HUDEP-2 (cell line): Measurements from ENCODE around the gene KRTAP5-6.

Experiments
- DNase-seq, 76 experiments: peaks; one replicate each; lab custom pipeline; 2025; ENCODE audit not compliant: unreplicated experiment in 76 of 76; lab: John Stamatoyannopoulos, UW

KRTAP5-6 gene

DNA sequence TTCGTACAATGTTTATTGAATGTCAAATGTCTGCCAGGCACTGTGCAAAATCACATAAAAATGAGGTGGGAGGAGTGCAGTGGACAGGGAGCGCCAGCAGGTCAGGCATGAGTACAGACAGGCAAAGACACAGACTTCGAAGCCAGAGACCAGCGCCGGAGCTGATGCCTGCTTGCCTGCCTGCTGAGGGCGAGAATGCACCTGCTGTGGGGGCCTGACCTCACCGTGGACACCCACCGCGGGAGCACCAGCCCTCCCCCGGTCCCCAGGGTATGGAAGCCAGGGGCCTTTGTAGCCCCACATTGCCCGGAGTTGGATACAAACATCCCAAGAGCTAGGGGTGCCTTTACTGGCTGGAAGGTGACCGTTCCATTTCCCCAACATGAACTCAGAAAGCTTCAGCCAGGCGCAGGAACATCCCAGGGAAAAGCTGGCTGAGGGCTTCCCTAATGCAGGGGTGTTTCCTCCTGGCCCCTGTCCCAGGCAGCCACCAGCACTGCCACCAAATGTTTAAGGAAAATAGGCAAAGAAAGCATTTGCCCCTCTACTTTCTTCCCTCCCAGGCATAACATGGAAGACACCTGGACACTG lies 35.5 kb downstream of the KRTAP5-6 start:
- DNase-seq = no peak

- no peak for DNase-seq
Observed at GRCh38 chr11:1733009-1733715, 36.2 kb downstream of the KRTAP5-6 start.

DNA sequence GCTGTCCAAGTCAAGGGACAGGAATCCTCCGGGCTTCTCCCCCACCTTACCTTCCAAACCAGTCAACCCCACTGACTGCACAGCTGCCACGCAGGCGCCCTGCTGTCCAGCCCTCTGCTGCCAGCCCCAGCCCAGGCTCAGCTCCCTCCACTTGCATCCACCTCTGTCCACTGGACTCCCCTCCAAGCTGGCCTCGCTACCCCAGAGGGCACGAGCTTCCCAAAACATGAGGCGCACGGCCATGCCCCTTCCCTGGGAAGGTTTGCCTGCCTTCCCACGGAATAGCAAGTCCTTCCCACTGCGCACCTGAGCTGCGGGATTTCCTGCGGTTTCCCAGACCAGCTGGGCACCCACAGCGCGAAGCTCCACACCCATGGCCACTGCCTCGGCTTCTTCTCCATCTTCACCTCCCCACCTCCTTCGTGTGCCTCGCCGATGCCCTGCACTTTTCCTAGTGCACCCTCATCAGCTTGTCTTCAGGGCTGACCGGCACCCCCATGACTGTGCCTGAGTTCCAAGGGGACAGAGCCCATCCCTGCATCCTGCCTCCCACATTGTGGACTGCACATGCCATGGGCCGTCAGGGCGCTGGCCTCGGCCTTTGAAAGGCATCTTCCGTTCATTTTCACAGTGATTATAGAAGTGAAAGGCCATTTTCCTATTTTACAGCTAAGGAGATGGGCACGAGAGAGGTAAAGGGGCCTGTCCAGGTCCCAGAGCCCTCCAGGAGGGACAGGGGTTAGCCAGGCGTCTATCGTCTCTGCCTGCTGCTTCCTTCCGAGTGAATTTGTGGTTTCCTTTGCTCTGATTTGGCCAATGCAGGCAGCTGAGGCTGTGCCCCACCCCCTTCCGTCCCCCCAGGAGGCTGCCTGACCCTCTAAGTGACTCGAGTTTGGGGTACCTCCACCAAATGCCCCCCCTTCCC lies 37.0 kb downstream of the KRTAP5-6 start:
- no peak for DNase-seq

GRCh38 chr11:1734641-1735081 lies 37.7 kb downstream of the KRTAP5-6 start:
- no peak for DNase-seq

DNA sequence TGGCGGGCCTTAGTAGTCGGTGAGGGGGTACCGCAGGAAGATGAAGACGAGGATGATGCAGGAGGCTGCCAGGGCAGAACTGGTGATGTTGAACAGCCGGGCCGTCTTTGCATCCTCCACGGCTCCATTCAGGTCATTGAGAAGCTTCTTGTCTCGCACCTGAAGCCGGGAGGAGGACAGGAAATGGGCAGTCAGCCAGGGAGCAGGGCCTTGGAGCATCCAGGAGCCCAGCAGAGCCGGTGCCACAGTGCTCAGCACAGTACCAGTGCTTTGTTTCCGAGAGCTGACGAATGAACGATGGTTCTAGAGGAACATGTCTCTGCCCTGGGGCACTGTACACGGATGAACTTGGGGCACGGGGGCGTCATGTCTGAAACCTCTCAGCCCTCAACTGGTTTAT lies 38.3 kb downstream of the KRTAP5-6 start:
- no peak for DNase-seq

GRCh38 chr11:1736447-1736992 lies 39.5 kb downstream of the KRTAP5-6 start:
- DNase-seq = no peak

- DNase-seq = no peak
Observed at GRCh38 chr11:1737080-1737757, 40.2 kb downstream of the KRTAP5-6 start.

- DNase-seq = no peak
Observed at GRCh38 chr11:1738380-1738779, 41.4 kb downstream of the KRTAP5-6 start.

- no peak for DNase-seq
Observed at GRCh38 chr11:1739576-1739975, 42.6 kb downstream of the KRTAP5-6 start.

DNA sequence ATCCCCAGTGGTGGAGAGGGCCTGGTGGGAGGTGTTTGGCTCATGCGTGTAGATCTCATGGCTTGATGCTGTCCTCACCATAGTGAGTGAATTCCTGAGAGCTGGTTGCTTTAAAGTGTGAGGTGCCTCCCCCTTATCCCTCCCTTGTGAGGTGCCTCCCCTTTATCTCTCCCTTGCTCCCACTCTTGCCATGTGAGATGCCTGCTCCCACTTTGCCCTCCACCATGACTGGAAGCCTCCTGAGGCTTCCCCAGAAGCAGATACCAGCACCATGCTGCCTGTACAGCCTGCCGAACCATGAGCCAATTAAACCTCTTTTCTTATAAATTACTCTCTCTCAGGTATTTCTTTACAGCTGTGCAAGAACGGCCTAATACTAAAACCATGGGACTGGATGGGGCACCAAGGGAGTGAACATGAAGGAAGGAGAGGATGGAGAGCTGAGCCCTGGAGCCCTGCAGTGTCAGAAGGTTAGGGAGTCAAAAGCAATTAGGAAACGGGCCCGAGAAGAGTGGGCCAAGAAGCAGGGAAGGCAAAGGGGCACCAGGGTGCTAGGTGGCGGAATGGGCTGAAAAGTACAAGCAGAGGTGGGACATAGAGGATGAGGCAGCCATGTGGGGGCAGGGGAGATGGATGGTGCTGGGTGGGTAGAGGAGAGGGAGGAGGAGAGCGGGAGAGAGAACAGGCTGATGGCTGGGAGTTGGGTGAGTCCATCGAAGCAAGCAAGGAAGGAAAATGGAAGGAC lies 44.0 kb downstream of the KRTAP5-6 start:
- DNase-seq = no peak

DNA sequence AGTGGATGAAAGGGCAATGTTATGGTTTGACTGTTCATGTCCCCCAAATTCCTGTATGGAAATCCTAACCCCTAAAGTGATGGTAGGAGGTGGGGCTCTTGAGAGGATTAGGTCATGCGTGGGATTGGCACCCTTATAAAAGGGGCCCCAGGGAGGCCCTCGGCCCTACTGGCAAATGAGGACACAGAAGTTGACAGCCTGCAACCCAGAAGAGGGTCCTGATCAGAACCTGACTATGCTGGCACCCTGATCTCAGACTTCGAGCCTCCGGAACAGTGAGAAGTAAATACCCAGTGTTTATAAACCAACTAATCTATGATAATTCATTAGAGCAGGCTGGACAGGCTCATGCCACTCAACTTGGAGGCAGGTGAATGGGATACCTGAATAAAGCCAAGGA lies 44.7 kb downstream of the KRTAP5-6 start:
- DNase-seq = no peak

GRCh38 chr11:1742371-1742770 lies 45.4 kb downstream of the KRTAP5-6 start:
- DNase-seq = no peak

- DNase-seq = no peak
Observed at GRCh38 chr11:1742869-1743584, 46.0 kb downstream of the KRTAP5-6 start.

GRCh38 chr11:1743585-1744136 lies 46.7 kb downstream of the KRTAP5-6 start:
- no peak for DNase-seq

- DNase-seq = no peak
Observed at GRCh38 chr11:1744137-1744886, 47.3 kb downstream of the KRTAP5-6 start.

- DNase-seq = no peak
Observed at GRCh38 chr11:1744891-1745700, 48.1 kb downstream of the KRTAP5-6 start.

DNA sequence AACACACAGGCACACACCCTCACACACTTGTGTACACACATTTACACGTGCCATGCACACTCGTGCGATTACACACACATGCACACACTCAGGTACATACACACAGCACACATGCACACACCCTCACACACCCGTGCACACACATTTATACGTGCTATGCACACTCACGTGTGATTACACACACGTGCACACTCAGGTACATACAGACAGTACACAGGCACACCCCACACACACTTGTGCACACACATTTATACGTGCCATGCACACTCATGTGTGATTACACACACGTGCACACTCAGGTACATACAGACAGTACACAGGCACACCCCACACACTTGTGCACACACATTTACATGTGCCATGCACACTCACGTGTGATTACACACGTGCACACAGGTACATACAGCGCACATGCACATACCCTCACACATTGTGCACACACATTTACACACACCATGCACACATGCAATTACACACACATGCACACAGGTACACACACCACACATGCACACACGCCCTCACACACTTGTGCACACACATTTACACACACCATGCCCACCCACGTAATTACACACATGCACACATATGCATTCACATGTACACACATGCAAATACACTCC lies 48.8 kb downstream of the KRTAP5-6 start:
- no peak for DNase-seq
